T-helper 1 cell treated with Interleukin-12 subunit alpha and Interleukin-12 subunit beta and Interleukin-4 antibody, amounts not matched to agents 30 ng/mL and 1 ng/mL, for 36 hours (primary cell): Measurements from ENCODE around the gene CALCR. TPM values are rescaled to one million over a fixed set of nuclear protein-coding genes. Genes with fewer than 3 reads are reported as not detected.

Experiments used
- intact Hi-C: fragments of 100-400 bp; cut with micrococcal nuclease; formaldehyde crosslinking; loops from one replicate; pipeline ENCODE4 v1.15.1; 2024
- total RNA-seq: library from RNA; stranded (reverse); gene quantifications from 2 replicates; pipeline ENCODE4 v1.2.3, GENCODE V29; 2022

CALCR gene
- total RNA-seq, 1 donor from 2014 or later = not detected

GRCh38 chr7:93453262-93453661, 121.3 kb downstream of the CALCR start:
- intact Hi-C loops = no loop called here

GRCh38 chr7:93448176-93448575, 126.3 kb downstream of the CALCR start:
- intact Hi-C loops = loop anchor here (5.0 kb wide), 1 partner anchor 1496 kb away; no protein-coding TSS in a partner anchor

DNA sequence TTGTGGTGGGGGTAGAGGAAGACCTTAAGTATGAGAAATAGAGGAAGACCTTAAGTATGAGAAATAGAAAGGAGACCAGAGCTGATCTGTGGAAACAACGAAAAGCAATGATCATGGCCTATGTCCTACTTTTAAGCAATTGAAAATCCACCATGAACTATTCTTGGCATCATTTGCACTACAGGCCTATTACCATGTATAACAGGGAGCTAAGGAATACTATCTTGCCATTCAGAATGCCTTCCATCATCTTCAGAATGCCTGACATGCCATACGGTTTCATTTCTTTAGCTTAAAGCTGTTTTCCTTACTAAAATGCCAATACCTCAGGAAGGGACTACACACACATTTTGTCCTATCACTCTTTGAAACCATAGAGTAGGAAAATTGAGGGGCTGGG, 127.0 kb downstream of the CALCR start:
- intact Hi-C loops = loop anchor here (5.0 kb wide), 1 partner anchor 1495 kb away; no protein-coding TSS in a partner anchor

DNA sequence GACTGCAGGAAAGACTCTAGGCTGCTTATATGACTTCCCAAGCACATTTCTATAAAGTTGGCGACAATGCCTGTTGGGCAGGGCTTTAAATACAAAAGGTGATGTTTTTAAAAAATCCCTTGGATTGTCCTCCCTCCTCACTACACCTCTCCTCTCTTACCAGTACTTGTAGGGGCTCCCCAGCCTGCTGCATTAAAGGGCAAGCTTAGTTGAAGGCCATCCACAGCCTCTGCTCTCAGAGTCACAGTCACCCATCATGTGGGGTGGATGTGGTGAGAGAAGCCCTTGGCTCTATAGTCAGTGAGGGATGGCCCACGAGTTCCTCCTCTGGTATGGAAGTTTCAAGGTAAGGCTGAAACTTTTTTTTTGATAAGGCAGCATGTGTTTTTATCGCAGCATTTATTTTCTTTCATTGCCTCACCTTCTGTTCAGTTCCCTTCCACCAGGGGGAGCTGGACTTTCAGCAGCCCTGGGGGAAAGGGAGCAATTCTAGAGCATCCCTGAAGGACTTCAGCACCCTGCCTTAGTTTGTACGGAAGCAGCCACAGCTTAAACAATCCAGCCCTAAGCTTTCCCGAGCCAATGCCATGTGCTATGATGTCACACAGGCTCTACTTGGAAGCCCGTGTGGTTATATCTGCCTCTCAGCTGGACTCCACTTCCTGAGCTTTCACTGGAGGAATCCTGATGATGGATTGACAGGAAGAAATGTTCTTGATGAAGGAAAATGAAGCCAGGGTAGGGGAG, 131.9 kb downstream of the CALCR start:
- intact Hi-C loops = loop anchor here (1.0 kb wide), 3 partner anchors 197 to 953 kb away; no protein-coding TSS in a partner anchor

- intact Hi-C loops = no loop called here
Measured at GRCh38 chr7:93435791-93436190, 138.7 kb downstream of the CALCR start.

DNA sequence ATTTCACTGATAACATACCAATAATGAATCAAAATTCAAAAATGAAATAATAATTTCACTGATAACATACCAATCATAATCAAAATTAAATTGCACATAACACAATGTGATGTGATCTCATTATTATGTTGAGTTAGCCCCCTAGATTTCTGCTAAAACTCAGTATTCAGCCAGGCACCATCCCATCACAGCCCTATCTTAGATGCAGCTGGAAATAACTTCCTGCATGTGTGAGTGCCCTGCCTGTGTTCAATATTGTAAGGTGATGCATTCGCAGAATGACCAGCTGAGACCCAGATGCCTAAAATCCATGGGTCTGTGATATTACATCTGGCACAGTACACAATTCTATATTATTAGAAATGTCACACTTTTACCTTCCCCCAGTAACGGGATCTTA, 142.4 kb downstream of the CALCR start:
- intact Hi-C loops = no loop called here

DNA sequence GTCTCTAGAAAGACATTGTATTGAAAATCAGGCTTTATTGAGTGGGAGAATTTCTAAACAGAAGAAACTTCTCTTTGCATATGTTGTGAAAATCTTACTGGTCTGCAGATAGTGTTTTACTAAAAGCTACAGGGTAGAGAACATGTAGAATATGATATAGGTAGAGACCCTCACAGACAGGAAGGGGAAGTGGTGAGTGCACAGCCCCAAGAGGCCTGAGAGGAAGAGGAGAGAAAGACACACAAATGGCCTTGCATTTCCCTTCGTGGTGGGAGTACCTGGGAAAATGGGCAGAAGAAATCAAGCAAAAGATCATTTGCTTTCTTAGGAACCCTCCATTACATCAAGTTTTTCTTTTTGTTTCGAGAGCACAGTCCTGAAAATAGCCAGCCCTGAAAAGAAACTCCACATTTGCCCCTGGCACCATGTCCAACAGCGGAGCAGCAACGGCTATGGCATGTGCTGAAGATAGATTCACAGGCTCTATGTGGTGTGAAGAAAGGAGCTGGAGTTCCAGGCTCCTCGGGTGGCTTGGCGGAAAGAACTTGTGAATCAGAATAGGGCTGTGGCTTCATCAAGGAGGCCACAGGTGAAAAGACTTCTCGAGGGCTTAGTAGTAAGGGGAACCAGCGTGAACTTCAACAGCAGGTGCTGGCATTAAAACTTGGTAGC, 143.5 kb downstream of the CALCR start:
- intact Hi-C loops = no loop called here

- intact Hi-C loops = no loop called here
Measured at GRCh38 chr7:93429563-93429962, 145.0 kb downstream of the CALCR start.

- intact Hi-C loops = no loop called here
Measured at GRCh38 chr7:93427107-93427506, 147.4 kb downstream of the CALCR start.

DNA sequence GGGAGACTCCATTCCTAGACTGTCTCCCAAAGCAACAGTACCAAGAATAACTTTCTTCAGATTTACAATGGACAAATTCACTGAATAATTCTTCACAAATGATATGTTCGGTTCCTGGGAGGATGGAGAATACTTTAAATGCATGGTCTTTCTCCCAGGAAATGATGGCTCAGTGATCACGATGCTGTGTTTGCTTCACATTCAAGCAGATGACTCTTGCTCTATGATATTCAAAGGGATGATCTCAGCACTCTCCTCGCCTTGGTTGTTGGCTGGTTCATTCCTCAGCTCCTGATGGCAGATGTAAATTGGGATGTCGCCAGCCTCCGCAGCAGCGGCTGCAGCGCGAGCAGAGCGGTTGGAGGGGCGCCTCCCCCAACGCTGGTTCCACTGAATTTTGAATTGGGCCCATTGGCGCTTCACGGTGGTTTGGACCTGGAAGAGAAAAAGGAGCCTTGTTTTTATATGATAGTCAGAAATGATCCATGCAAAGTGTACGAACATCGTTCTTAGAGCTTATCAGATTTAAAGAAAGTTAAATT, 148.3 kb downstream of the CALCR start:
- intact Hi-C loops = no loop called here

- intact Hi-C loops = no loop called here
Measured at GRCh38 chr7:93414574-93414973, 159.9 kb downstream of the CALCR start.

DNA sequence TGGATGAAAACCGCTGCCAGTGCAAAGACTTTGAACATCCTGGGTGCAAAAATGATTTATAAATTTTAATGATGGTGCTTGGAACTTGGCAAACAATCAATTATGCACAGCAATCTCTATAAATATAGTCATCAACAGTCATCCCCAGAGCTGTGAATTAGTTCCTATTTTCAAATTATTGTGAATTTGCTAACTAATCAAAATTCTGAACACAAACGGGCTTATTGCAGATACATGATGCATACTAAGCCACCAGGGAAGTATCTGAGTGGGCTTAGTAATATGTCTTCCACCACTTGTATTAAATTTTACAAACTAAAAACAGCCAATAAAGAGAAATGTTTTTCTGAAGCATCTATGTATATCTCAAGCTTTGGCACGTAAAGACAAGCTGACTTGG, 165.2 kb downstream of the CALCR start:
- intact Hi-C loops = no loop called here

DNA sequence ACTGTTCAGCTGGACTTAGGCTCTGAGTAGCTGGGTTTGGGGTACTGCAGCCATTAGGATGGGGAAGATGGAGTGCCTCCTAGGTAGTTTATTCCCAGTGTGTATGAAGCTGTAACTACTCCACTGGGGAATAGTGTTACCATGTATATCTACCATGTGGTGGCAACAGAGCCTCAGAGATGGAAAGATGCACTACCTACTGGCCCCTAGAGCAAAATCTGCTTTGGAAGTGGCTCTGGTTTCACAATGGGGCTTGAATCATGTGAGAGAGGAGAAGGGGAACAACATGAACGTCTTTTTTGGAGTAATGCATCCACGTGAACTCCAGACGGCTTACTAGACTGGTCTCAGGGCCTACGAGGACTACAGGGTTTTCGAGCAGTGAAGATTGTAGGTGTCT, 167.3 kb downstream of the CALCR start:
- intact Hi-C loops = no loop called here

GRCh38 chr7:93402944-93403343, 171.6 kb downstream of the CALCR start:
- intact Hi-C loops = no loop called here

GRCh38 chr7:93399642-93400041, 174.9 kb downstream of the CALCR start:
- intact Hi-C loops = no loop called here

DNA sequence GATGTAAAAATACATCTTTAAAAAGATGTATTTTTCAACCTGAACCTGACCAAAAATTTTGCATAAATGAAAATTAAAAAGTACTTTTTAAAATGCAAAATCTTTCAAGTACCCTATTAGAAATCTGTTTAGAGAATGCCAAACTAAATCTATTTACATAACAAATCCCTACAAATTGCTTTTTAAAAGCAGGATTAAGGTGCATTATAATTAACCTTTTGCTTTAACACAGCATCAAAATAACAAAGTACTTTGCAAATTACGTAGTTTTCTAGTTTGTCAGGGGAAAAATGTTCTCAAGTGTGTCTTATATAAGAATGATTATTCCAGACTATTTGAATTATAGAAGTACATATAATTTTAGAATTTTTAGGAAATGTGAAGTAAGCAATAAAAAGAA, 181.5 kb downstream of the CALCR start:
- intact Hi-C loops = no loop called here

- intact Hi-C loops = no loop called here
Measured at GRCh38 chr7:93390660-93391059, 183.9 kb downstream of the CALCR start.

DNA sequence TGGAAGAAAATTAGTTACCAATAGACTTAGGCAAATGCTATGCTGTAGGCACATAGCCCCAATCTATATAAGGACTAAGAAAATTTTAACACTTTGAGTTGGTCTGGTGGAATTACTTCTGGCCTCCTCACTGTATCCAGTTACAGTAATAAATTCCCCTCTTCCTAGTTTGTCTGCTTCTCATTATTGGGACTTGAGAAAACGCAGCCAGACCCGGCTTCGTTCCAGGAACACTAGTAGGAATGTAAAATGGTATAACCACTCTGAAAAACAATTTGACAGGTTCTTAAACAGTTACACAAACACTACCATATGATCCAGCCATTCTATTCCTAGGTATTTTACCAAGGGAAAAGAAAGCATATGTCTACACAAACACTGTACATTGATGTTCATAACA, 192.2 kb downstream of the CALCR start:
- intact Hi-C loops = no loop called here

- intact Hi-C loops = no loop called here
Measured at GRCh38 chr7:93378131-93378760, 196.3 kb downstream of the CALCR start.

- intact Hi-C loops = loop anchor here (1.0 kb wide), 1 partner anchor 130 kb away; no protein-coding TSS in a partner anchor
Measured at GRCh38 chr7:93375603-93376002, 198.9 kb downstream of the CALCR start.
